Thyroid gland (tissue), 4 donors: Measurements from ENCODE around the gene TBC1D1. TPM values are rescaled to one million over a fixed set of nuclear protein-coding genes. Genes with fewer than 3 reads are reported as not detected.

Source experiments
- DNase-seq, 2 donors: peaks; one replicate each; pipeline ENCODE4 v3.0.0-alpha.2; 2019
- H3K27ac ChIP-seq, 3 donors: fragments of 200-600 bp; sonication (generic); 1 replicate in 2 of 3; 2 replicates in 1 of 3; pipeline ENCODE4 v1.5.1; 2016 to 2019; ENCODE audit warnings: mild to moderate bottlenecking in 1 of 3, moderate library complexity in 1 of 3
- H3K27me3 ChIP-seq: fragments of 200-600 bp; sonication (generic); one replicate; pipeline ENCODE4 v1.5.1; 2019
- H3K36me3 ChIP-seq, 2 donors: fragments of 200-600 bp; sonication (generic); one replicate each; pipeline ENCODE4 v1.5.1; 2016 to 2019
- H3K4me1 ChIP-seq, 2 donors: fragments of 200-600 bp; sonication (generic); one replicate each; pipeline ENCODE4 v1.5.1; 2017 to 2019
- H3K4me3 ChIP-seq, 3 donors: fragments of 200-600 bp; sonication (generic); replicated peaks in 1 of 3; 1 replicate in 2 of 3; 2 replicates in 1 of 3; pipeline ENCODE4 v1.5.1; 2016; ENCODE audit warnings: mild to moderate bottlenecking in 1 of 3
- H3K9me3 ChIP-seq: fragments of 200-600 bp; sonication (generic); one replicate; pipeline ENCODE4 v1.5.1; 2017
- POLR2A ChIP-seq, 2 donors: fragments of 450-650 bp; IDR thresholded peaks; one replicate each; pipeline ENCODE4 v1.6.1; 2017; ENCODE audit warnings: antibody characterized with exemption in 2 of 2, mild to moderate bottlenecking in 2 of 2, moderate library complexity in 1 of 2
- WGBS, 2 donors: methylation state at CpG; one replicate each; pipeline ENCODE4 v1.1.5; 2017; 5-methylcytosine and 5-hydroxymethylcytosine counted together
- intact Hi-C: fragments of 100-400 bp; cut with DNase I; formaldehyde crosslinking; loops from one replicate; pipeline ENCODE4 v1.15.1; 2023
- total RNA-seq, 4 donors: library from RNA; depleted of rRNA; stranded (reverse); fragments of >200 nt; gene quantifications; one replicate each; pipeline ENCODE4 v1.2.3, GENCODE V29; 2016
- TF ChIP-seq, protein P1 (sequence below), 6 experiments: fragments of 200-600 bp in 3 of 6; fragments of 450-650 bp in 3 of 6; sonication (generic) in 3 of 6; IDR thresholded peaks; one replicate each; pipeline ENCODE4 v1.5.1; 2016 to 2019; ENCODE audit warnings: antibody characterized with exemption in 6 of 6, mild to moderate bottlenecking in 2 of 6, inconsistent platforms in 1 of 6, moderate library complexity in 1 of 6

The TBC1D1 gene
- total RNA-seq, 4 donors from 2014 or later = 192 to 284 (median 230) TPM

DNA sequence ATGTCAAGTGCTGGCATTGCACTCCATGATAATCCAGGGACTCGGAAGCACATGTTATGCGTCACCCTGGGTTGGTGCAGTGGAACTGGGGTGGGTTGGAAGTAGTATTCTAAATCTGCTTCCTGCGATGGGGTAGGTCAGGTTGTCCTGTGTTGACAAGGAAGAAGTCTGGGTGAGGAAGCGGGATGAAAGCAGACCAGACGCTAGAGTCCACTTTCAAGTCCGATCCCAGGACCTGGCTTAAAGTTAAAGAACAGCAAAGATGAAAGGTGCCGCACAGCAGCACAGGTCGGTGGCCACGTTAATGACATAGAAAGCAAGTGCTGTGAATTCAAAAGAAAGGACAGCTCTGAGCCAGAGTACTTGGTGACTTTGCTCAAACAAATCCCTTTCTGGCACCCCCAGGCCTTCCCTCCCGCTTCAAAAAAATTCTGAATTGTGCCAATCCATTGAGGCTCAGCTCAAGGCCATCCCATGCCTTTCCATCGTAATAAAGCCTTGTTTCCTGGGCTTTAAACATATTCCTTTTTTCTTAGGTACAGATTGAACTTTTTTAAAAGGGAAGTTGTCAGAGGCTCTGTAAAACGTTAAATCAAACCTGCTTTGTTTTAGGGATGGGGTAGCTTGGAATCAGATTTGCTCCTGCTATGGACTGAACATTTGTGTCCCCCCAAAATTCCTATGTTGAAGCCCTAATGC lies 187.1 kb downstream of the TBC1D1 start:
- no peak overlapping the region for H3K4me3 ChIP-seq
- TF ChIP-seq, protein P1, sequence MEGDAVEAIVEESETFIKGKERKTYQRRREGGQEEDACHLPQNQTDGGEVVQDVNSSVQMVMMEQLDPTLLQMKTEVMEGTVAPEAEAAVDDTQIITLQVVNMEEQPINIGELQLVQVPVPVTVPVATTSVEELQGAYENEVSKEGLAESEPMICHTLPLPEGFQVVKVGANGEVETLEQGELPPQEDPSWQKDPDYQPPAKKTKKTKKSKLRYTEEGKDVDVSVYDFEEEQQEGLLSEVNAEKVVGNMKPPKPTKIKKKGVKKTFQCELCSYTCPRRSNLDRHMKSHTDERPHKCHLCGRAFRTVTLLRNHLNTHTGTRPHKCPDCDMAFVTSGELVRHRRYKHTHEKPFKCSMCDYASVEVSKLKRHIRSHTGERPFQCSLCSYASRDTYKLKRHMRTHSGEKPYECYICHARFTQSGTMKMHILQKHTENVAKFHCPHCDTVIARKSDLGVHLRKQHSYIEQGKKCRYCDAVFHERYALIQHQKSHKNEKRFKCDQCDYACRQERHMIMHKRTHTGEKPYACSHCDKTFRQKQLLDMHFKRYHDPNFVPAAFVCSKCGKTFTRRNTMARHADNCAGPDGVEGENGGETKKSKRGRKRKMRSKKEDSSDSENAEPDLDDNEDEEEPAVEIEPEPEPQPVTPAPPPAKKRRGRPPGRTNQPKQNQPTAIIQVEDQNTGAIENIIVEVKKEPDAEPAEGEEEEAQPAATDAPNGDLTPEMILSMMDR (IDR thresholded peaks at IDR 0.05) = no peak
- no peak for TF ChIP-seq POLR2A (IDR thresholded peaks at IDR 0.05)
- H3K27ac ChIP-seq = no peak overlapping the region
- H3K4me1 ChIP-seq = peaks cover 0 to 16% of the 10 kb centered on the region in 2 donors
- no peaks in the 10 kb centered on the region for H3K9me3 ChIP-seq
- H3K36me3 ChIP-seq = peaks cover 0 to 6% of the 10 kb centered on the region in 2 donors
- no peaks in the 10 kb centered on the region for H3K27me3 ChIP-seq
- intact Hi-C loops = no loop called here
- DNase-seq = no peak
- WGBS, 2 donors = 88 to 96% methylated on average over 12 of the region's 12 CpGs

DNA sequence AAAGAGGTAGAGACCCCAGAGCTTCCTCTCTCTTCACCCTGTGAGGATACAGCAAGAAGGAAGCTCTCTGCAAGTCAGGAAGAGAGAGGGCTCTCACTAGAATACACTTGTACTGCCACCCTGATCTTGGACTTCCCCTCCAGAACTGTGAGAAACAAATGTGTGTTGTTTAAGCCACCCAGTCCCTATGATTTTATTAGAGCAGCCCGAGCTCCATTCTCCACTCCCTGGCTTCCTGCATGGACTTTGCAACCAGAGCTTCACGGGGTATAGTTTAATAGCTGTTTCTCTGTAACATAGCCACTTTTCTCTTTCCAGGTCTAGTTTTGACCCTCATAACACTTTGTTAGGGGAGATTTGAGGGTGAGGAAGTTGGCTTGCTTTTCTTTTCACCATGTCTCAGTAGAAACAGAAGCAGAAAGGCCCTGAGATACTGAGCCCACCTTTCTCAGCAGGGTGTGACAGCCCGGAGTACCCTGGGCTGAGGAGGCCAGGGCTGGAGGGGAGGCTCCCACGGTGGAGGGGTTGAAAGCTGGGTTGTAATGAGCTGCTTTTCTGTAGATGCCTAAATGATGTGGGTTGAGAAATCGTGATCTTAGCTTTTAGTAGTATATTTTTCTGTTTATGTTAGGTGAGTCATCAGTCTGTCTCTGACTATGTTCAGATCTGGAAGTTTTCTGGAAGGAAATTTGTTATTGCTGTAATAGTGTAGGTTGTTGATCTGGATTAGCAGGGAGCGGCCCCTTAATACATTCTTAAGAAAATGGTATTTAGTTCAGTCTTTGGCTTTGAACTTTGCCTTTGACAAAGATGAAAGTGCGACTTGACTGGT lies 187.9 kb downstream of the TBC1D1 start:
- Histone ChIP-seq H3K27ac (no peak overlapping the region), H3K4me1 (peaks cover 0 to 16% of the 10 kb centered on the region in 2 donors), H3K4me3 (no peak overlapping the region), H3K36me3 (peaks cover 0 to 3% of the 10 kb centered on the region in 2 donors), H3K27me3 (no peaks in the 10 kb centered on the region), H3K9me3 (no peaks in the 10 kb centered on the region)
- DNase-seq = no peak
- WGBS, 2 donors = 69 to 87% methylated on average over 7 of the region's 7 CpGs
- intact Hi-C loops = no loop called here
- TF ChIP-seq, protein P1 (IDR thresholded peaks at IDR 0.05) = no peak
- TF ChIP-seq POLR2A (IDR thresholded peaks at IDR 0.05) = no peak

DNA sequence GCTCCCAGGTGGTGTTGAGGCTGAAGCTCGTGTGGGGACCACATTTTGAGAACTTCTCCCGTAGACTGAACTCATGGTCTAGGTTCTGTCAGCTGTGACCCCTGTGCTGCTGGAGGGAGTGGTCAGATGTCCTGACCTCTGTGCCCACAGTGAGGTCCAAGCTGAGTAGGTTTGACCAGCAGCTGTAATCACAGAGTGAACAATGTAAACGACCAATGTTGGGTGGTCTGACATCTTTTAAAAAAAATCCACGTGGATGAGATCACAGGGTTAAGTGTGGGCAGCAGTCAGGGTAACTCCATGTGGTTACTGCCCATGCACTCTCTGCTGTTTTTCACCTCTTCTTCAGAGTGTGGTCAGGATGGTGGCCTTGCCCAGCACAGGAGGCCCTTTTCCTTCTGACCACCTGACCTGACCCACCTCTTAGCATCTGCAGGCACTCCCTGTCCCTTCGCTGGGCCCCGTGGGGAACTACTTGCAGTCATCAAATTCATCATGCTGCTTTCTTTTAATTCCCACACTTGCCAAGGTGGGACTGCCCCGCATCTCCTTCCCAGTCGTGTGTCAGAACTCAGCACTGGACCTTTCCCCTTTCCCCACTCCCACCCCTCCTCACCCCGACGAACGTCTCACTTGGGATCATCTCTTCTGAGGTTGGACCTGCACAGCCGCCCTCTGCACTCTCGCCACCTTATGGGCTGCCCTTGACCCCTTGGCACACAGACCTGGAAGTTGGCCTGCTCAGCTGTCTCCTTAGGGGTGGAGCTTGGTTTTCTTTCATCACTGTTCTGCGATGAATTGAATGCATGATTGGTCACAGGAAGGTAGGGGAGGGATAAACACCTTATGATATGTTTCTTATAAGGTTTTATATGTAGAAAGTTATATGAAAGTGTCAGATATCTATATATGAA lies 189.4 kb downstream of the TBC1D1 start:
- no peak for TF ChIP-seq POLR2A (IDR thresholded peaks at IDR 0.05)
- TF ChIP-seq, protein P1 (IDR thresholded peaks at IDR 0.05) = no peak
- WGBS, 2 donors = 88 to 91% methylated on average over 14 of the region's 14 CpGs
- H3K4me3 ChIP-seq = no peak overlapping the region
- peaks cover 0 to 16% of the 10 kb centered on the region in 2 donors for H3K4me1 ChIP-seq
- H3K27me3 ChIP-seq = no peaks in the 10 kb centered on the region
- intact Hi-C loops = no loop called here
- no peaks in the 10 kb centered on the region for H3K36me3 ChIP-seq
- H3K27ac ChIP-seq = no peak overlapping the region
- no peak for DNase-seq
- no peaks in the 10 kb centered on the region for H3K9me3 ChIP-seq

DNA sequence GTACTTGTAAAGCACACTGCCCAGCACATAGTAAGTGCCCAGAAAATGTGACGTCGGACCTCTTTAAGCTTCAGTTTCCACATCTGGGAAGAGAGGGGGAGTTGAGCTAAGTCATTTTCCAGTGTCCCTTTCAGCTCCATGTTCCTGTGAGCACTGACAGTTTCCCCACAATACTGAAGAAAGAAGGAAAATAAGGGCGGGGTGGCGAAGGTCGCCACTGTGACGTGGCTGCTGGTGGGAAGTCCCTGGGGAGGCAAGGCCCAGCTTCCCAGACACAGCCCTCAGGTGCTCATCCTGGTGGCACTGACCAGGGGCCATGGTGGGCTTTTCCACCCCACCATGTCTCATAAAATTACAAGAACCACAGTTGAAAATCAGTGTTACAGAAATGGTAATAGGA lies 191.1 kb downstream of the TBC1D1 start:
- no peaks in the 10 kb centered on the region for H3K9me3 ChIP-seq
- no peak for DNase-seq
- H3K4me1 ChIP-seq = peaks cover 0 to 16% of the 10 kb centered on the region in 2 donors
- H3K27ac ChIP-seq = peak overlapping the region in 2 of 3 donors; percentile 26 to 31
- intact Hi-C loops = no loop called here
- no peaks in the 10 kb centered on the region for H3K36me3 ChIP-seq
- 87 to 95% methylated on average over 6 of the region's 6 CpGs for WGBS, 2 donors
- TF ChIP-seq, protein P1 (IDR thresholded peaks at IDR 0.05) = no peak
- TF ChIP-seq POLR2A (IDR thresholded peaks at IDR 0.05) = no peak
- no peaks in the 10 kb centered on the region for H3K27me3 ChIP-seq
- H3K4me3 ChIP-seq = no peak overlapping the region
